Putamen (tissue), 1 donor: ENCODE data around the gene PFDN4.
"Not testable (repeated sequence)": the region's sequence is repeated elsewhere in the genome, so short reads cannot be mapped to it uniquely, and the experiment has no call there.

Source experiments
- DNase-seq: peaks from one replicate; pipeline ENCODE4 v3.0.0-alpha.2; 2016; ENCODE audit warnings: low spot score

Gene PFDN4

DNA sequence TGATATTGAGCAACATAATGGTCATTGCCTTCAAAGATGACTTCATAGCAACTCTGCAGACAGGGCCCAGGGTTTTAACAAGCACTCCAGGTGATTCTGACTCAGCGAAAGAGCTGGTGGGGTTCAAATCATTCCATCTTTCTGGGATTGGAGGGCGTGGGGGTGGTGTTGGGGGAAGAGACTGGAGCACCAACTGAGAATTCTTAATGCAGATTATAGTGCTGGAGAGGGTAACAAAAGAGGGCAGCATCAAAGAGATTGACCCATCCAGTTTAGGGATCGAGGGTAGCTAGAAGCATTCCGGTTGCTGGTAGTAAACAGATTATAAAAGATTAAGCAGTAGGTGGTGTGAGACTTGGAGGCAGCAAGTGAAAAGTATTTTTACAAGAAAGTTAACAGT is 15.9 kb downstream of the PFDN4 start:
- no peak for DNase-seq

DNA sequence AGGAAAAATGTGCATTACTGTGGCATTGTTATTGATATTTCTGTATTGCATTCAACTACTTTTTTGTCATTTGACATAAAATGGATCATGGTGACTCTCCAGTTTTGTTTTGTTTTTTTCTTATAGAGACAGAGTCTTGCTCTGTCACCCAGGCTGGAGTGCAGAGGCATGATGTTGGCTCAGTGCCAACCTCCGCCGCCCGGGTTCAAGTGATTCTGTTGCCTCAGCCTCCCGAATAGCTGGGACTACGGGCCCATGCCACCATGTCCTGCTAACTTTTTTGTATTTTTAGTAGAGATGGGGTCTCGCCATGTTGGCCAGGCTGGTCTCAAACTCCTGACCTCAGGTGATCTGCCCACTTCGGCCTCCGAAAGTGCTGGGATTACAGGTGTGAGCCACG is 16.8 kb downstream of the PFDN4 start:
- not testable (repeated sequence) for DNase-seq

DNA sequence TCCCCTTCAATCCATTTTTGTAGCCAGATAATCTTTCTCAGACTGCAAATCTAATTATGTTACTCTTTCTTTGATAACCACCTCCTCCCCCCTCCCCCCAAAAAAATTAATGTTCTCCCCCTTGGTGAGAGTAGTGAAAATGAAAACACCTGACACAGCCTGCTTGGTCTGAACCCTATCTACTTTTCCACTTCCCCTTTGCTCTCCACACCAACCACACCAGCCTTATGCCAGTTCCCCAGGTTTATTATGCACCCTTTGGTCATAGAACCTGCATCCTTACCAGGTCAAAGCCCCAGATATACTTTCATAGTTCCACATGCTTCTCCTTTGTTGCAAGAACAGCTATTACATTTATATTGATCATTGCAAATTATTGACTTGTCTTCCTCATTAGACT is 19.4 kb downstream of the PFDN4 start:
- no peak for DNase-seq

DNA sequence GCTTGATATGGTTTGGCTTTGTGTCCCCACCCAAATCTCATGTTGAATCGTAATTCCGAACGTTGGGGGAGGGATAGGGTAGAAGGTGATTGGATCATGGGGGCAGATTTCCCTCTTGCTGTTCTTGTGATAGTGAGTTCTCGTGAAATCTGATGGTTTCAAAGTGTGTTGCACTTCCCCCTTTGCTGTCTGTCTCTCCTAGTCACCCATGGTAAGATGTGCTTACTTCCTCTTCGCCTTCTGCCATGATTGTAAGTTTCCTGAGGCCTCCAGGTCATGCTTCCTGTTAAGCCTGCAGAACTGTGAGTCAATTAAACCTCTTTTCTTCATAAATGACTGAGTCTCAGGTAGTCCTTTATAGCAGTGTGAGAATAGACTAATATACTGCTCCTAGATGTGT is 19.9 kb downstream of the PFDN4 start:
- no peak for DNase-seq

DNA sequence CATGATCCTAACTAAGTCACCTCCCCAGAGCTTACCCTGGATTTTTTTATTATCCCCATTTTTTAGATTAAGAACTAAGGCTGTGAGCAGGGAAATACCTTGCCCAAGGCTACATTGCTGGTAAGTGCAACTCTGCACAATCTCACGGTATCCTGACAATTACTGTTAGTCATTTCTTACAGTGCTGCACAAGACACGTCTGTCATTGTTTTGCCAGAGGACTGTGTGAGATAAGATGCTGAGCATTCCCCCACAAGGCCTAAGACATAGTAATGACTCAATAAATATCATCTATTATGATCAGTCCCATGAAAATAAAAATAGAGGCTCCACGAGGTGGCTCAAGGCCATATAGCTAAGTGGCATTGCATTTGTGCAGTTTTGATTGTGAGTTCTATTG is 21.0 kb downstream of the PFDN4 start:
- DNase-seq = no peak

DNA sequence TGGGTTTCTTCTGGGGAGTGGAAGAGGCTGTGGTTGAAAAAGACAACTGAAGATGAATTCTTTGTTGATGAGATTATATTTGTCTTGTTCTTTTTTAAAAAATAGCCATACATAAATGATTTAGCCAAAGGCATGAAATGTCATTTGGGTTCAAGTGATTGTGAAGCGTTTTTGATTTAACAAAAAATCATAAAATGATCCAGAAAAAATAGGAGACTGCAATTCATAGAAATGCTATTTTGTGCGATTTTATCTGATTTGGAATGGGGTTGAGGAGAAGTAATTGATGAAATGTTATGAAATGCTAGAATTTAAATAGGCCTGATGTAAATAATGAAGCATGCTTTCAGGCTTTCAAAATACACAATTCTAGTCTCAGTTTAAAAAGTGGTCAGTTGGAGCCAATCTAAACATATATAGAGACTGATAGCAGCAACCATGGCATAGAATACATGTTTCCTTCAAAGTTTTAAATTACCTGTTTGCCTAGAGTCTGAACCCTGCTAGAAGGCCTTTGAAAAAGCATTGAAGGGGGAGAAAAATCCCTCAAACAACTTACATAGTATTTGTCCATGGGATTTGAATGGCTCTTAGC is 21.8 kb downstream of the PFDN4 start:
- DNase-seq = no peak

DNA sequence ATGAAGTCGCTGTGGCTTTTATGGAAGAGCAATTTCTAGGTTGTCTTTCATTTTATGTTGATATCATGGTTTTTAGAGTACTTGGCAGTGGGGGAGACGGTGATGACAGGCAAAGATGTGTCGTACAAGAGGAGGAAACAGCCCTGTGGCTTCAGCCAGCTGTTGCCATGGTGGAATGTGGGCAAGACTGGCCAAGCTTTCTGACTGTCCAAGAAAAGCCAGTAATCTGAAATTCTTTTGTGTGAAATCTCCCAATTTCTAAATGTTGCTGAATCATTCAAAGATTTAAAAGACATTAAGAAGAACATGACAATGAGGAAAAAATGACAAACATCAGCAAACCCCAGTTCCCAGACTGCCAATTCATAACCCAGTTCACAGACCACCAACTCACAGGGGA is 23.1 kb downstream of the PFDN4 start:
- DNase-seq = no peak

DNA sequence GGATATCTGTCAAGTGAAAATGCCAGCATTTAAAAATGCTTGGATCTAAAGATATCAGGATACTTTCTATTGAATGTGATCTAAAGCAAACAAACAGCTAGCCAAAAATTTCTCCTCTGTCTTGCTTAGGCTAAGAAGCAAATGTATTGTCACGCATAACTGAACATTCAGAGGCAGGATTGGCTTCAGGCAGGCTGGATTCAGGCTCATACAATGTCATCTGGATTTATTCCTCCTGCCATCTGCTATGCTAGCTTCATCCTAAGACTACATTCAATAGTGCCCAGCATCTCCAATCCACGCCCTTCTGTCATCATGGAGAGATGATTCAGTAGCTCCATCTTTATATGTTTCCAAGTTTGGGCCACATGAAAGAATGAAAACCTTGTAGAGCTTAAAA is 27.1 kb downstream of the PFDN4 start:
- no peak for DNase-seq

DNA sequence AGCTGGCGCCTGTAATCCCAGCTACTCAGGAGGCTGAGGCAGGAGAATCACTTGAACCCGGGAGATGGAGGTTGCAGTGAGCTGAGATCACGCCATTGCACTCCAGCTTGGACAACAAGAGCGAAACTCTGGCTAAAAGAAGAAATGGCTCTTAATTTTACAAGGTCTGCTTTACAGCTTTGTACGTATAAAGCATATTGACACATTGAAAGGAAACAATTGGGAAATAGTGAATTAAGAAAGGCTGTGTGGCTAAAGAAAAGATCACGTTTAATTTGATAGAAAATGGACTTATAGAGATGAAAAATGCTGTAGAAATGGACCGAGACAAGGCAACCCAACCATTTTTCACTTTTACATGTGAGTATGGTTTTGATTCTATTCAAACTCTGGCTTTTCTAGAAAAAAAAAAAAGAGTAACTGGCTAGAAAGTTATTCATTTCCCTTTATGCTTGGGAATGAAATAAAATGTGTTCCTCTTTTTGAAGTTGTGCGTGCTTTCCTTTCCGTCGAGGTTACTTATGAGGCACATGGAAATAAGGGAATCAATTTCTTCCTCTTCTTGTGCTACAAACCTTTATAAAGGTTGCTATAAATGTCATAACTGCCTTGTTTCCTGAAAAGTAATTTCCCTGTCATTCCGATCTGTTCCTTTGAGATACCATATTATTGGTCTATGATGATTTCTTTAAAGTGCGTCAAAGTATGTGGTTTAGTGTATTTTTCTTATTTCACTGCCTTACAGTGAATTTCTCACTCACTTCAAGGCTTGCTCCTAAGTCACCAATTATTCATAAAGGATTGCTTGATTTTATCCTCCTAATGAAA is 29.4 kb downstream of the PFDN4 start:
- no peak for DNase-seq

DNA sequence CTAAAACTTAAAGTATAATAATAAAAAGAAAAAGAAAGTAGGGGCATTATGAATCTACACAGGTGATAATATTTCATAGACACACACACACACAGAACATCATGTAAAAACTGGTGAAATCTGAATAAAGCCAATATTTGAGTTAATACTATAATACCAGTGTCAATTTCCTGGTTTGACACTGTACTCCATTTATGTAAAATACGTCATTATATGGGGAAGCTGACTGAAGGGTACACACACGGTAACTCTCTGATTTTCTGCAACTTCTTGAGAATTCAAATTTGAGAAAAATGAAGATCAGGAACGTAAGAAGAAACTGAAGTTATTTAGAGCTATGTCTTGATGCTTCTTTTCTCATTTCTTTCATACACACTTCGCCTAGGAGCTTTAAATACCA is 36.2 kb downstream of the PFDN4 start:
- no peak for DNase-seq

DNA sequence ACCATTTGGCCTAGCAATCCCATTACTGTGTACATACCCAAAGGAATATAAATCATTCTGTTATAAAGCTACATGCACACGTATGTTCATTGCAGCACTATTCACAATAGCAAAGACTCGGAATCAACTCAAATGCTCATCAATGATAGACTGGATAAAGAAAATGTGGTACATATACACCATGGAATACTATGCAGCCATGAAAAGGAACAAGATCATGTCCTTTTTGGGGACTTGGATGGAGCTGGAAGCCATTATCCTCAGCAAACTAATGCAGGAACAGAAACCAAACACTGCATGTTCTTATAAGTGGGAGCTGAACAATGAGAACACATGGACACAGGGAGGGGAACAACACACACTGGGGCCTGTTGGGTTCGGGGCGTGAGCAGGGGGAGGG is 40.8 kb downstream of the PFDN4 start:
- not testable (repeated sequence) for DNase-seq

DNA sequence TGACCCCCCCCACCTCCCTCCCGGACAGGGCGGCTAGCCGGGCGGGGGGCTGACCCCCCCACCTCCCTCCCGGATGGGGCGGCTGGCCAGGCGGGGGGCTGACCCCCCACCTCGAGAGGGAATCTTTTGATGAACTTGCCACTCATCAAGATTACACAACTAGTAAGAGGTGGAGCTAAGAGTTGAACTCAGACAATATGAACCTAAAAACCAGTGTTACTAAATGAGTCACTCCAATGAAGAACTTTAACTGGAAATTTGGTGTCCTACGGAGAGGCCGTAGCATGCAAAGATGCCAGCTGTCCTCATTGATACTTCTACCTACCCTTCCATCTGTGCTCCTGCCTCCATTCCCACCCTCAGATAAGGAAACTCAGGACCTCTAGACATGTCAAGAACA is 42.8 kb downstream of the PFDN4 start:
- DNase-seq = no peak

DNA sequence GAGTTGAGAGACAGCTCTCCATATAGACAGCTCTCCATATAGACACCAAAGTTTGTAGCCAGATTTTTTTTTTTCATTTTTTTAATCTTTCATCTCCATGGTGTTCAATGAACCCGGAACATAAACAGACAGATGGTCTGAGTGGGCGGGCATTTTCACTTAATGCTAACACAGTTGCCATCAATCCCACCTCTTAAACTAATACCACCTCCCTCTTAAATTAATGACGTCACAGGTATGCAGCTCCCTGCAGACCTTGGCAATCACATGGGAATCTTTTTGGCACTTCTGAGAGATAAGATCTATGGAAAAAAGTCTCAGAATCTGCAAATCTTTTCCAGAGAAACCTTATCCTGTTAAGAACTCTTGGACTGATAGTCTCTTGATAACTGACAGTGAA is 43.2 kb downstream of the PFDN4 start:
- no peak for DNase-seq

DNA sequence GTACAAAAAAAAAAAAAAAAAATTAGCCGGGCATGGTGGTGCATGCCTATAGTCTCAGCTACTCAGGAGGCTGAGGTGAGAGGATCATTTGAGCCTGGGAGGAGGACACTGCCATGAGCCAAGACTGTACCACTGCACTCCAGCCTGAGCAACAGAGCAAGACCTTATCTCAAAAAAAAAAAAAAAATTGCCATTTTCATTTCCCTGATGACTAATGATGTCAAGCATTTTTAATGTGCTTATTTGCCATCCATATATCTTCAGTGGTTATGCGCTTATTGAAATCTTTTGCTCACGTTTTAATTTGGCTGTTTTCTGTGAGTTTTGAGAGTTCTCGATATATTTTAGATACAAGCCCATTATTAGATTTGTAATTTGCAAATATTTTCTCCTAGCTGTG is 46.7 kb downstream of the PFDN4 start:
- no peak for DNase-seq

DNA sequence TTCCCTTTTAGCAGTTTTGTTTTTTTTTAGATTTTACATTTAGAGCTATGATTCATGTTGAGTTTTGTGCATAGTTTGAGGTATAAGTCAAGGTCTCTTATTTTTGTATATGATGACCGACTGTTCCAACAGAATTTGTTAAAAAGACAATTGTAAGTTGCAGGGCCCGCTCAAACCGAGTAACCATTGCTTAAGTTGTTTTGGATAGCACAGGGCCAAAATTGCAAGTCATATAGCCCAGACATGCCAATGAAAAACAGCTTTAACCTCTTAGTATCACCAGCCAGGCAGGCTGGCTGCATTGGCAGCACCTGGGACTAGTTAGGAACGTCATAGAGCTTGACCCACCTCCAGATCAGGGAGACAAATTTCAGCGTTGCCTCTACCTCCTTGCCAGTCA is 47.3 kb downstream of the PFDN4 start:
- DNase-seq = no peak

DNA sequence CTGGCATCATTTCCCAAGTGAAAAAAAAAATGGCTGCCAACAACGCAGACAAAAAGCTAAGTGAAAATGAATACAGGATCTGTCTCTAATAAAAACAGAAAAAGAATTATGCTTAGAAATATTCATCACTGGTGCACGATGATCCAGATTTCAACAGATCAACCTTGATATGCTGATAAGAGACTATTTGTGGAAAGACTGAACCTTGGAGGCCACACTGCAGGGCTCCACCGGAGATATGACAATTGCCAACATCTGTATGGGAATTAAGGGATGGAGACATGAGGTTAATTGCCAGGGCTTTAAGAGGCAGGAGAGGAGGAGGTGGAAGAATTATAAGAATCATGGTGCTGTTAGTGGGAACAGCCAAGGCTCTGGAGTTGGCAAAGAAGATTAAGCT is 48.3 kb downstream of the PFDN4 start:
- no peak for DNase-seq

DNA sequence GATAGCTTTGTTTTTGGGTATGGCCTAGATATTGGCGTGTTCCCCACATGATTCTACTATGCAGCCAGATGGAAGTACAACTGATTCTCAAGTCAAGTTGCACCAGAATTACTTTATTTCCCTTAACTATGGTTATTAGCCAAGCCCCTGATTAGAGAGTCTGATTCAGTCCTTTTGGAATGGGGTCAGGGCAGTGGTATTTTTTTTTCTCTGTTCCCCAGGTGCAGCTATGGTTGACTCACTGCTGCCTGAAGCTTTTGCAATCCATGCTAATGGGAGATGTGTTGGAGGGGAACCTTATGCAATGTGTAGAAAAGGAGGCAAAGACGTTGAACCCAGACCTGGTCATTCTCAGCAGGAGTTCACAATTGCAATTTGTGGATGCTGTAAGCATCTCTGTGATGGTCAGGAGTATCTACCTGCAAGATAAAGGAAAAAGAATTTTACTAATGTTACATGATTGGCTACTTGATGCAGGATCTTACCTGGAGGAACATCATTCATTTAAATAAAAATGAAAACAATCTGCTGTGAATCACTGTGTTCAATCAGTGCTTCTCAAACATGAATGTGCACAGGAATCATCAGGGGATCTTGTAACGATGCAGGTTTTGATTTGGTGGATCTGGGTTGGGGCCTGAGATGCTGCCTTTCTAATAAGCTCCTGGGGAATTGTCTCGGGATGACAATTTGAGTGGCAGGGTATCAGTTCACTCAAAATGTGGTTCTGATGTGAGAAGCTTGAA is 49.4 kb downstream of the PFDN4 start:
- DNase-seq = no peak

DNA sequence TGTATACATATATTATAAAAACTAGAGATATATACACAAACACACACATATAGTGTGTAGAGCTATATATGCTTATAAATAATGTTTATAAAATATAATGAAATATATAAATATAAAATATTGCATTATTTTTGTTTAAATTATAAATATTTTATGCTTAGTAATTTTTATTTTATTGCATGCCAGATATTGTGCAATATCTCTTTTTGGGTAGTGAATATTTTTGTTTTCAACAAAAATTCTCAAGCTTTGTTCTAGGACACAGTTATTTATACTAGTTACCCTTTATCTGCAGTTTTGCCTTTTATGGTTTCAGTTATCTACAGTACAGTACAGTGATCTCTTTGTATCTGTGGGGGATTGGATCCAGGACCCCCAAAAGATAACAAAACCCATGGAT is 52.2 kb downstream of the PFDN4 start:
- no peak for DNase-seq

DNA sequence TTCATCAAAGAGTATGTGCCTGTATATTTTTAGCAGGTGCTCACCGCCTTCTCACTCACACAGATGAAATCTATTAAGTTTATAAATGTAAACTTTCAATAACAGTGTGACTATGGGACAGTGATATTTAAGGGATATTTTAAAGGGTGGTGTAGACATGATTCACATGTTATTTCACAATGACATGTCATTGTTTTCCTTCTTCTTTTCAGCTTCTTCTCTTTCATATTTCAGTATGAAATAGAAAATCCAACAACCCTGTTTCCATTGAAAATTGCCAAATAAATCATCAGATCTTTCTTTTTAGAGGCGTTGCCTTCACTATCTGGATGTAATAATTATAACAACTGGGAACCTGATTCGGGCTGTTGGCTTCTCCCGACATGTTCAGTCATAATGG is 54.8 kb downstream of the PFDN4 start:
- DNase-seq = no peak

DNA sequence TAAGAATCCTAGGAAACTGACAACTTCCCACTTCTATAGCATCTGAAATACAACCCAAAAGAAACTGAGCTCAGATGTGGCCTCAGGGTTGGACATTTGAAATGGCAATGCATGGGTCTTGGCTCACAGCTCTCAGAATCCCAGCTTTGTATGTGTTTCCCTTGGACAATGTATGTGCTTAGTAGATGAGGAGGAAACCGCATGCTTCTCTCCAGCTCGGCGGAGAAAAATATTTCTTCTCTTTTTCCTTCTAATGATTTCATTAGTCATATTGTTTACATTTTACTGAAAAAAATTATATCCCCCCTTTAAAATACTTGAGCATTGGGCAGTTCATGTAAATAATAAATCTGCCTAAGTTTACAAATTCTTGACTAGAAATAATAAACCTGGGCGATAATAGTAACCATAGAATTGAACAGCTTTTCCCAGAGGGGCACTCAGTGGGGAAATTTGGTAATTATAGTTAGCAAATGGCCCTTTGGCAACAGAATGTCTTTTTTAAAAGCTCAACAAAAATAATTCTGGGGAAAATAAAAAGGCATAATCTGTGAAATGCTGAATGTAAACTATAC is 55.3 kb downstream of the PFDN4 start:
- DNase-seq = no peak

DNA sequence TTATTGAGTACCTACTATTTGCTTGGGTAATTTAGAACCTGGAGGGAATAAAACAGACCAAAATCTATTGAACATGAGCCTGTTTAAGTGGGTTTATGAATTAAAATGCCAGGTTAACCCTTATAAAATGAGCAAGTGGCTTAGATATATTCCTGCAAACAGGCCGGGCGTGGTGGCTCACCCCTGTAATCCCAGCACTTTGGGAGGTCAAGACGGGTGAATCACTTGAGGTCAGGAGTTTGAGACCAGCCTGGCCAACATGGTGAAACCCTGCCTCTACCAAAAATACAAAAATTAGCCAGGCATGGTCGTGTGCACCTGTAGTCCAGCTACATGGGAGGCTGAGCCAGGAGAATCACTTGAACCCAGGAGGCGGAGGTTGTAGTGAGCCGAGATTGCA is 57.9 kb downstream of the PFDN4 start:
- not testable (repeated sequence) for DNase-seq

DNA sequence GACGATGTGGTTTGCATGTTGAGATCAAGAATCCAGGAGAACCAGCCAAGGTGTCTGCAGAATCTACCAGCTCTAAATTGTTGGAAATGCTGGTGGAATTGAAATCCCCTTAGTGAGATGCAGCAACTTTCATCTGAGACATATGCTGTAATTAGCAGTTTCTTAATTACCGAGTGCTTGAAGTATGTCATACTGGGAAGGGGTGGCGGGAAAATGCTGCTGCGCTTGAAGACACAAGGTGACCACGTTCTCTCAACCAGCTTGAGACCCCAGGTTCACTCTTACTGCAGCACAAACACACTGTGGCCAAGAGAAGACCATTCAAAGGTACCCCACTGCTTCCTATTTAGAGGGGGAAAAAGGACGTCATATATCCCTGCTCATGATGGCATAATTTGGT is 59.0 kb downstream of the PFDN4 start:
- DNase-seq = no peak

DNA sequence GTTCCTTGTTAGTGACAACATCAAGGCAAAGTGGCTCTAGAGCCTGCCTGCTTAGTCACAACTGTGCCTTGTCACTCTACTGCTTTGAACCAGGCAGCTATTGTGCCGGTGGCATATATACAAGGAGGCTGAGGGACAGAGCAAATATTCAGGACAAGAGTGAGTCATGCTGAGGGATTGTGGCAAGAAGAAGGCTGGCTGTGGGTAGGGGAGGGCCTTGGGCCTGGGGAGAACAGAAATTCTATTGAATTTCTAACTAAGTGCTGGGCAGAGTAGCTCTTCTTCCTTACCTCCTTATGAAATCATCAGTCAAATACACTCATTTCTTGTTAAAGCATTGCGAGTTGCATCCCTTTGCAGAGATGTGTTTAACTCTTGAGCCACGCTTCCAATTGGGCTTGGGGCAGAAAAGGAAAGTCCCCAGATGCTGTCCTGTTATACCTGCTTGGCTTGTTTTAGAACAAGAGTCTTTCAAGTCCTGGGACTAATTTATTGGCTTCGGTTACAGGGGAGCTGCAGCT is 59.7 kb downstream of the PFDN4 start:
- no peak for DNase-seq
